ENCODE data around the gene ADGRD1.
A peak's percentile ranks its signal among the peaks of the same experiment; 100 is the strongest.

Gene ADGRD1

DNA sequence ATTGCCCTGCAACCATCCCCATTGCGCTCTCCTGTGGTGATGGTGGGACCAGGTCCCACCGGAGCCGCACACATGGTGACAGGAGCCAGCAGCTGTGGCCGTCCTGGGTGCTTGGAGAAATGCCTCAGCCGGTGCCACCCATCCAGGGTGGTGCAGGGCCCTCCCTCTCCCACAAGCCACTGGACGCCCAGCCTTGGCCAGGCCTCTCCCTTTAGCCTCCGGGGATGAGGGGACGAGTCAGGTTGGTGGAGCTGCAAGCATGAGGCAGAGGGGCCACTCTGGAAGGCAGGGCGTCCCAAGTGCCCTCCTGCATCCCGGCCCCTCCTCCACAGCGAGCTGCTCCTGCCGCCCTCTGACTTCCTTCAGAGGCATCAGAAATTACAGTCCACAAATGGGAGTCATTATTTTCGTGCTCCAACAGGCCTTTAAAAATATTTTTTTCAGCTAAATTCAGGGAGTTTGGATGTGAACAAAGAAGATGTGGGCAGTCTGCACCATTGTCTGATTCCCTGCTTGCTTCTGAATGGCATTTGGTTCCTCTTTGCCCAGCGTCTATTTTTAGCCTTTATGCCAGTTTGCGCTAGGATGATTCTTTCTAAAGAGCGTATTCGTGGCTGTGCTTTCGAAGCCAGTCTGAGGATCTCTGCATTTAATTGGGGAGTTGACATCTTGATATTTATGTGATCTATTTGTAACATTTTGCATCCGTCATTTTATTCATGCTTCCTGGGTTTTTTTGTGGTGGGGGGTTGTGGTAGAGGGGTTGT, 189.4 kb downstream of the ADGRD1 start:
- FAIRE-seq (no peak), DNase-seq (ENCODE audit: insufficient read length, low spot score) (no peak)
- no peak for TF ChIP-seq SPI1 (IDR thresholded peaks at IDR 0.05; ENCODE audit: low read depth, low read length)
- no peak for TF ChIP-seq POU2F2 (IDR thresholded peaks at IDR 0.05; ENCODE audit: low read depth, low read length)
- no peak for TF ChIP-seq POLR2A (IDR thresholded peaks at IDR 0.05; ENCODE audit: low read depth, low read length)
- no peak for TF ChIP-seq PAX5 (IDR thresholded peaks at IDR 0.05; ENCODE audit: insufficient read depth, low read length, severe bottlenecking)
- no peak for TF ChIP-seq TAF1 (IDR thresholded peaks at IDR 0.05; ENCODE audit: low read depth, low read length)
- no peak for TF ChIP-seq POLR2AphosphoS5 (IDR thresholded peaks at IDR 0.05; ENCODE audit: low read depth, low read length)

DNA sequence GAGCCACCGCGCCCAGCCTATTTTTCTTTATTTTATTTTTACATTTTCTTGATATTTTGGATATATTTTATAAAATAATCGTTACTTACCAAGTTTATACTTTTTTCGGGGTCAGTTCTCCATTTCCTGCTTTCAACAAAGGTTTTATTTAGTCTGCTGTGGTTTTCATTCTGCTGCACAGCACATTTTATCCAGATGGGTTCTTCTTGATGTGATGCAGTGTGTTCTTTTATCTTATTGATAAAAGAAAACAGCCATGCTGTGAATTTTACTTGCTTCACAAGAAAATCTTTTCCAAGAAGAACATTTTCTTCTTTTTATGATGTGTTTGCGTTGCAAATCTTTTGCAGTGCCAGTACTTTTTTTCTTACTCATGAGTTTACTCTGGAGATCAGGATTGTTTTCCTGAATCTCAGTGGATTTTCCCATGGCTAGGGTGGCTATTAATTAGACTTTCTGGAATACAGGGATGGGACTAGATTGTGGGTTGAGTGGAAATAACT, 192.5 kb downstream of the ADGRD1 start:
- no peak for TF ChIP-seq TAF1 (IDR thresholded peaks at IDR 0.05; ENCODE audit: low read depth, low read length)
- TF ChIP-seq PAX5 (IDR thresholded peaks at IDR 0.05; ENCODE audit: insufficient read depth, low read length, severe bottlenecking): no peak
- TF ChIP-seq POLR2AphosphoS5 (IDR thresholded peaks at IDR 0.05; ENCODE audit: low read depth, low read length): no peak
- no peak for TF ChIP-seq POLR2A (IDR thresholded peaks at IDR 0.05; ENCODE audit: low read depth, low read length)
- TF ChIP-seq SPI1 (IDR thresholded peaks at IDR 0.05; ENCODE audit: low read depth, low read length): no peak
- TF ChIP-seq POU2F2 (IDR thresholded peaks at IDR 0.05; ENCODE audit: low read depth, low read length): no peak
- no peak for DNase-seq (ENCODE audit: insufficient read length, low spot score)
- no peak for FAIRE-seq

DNA sequence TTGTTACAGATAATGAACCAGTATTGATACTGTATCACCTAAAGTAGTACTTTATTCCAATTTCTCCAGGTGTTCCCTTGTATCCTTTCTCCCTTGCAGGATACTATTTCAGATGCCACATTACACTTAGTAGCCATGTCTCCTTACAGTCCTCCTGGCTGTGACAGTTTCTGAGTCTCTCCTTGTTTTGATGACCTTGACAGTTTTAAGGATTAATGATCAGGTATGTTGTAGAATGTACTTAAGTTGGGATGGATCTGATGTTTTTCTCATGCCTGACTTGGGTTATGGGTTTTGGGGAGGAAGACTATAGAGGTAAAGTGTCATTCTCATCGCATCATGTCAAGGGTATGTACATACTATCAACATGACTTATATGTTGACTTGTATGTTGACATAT, 193.6 kb downstream of the ADGRD1 start:
- TF ChIP-seq POLR2A (IDR thresholded peaks at IDR 0.05; ENCODE audit: low read depth, low read length): no peak
- TF ChIP-seq TAF1 (IDR thresholded peaks at IDR 0.05; ENCODE audit: low read depth, low read length): no peak
- TF ChIP-seq POU2F2 (IDR thresholded peaks at IDR 0.05; ENCODE audit: low read depth, low read length): no peak
- no peak for TF ChIP-seq POLR2AphosphoS5 (IDR thresholded peaks at IDR 0.05; ENCODE audit: low read depth, low read length)
- TF ChIP-seq PAX5 (IDR thresholded peaks at IDR 0.05; ENCODE audit: insufficient read depth, low read length, severe bottlenecking): no peak
- no peak for TF ChIP-seq SPI1 (IDR thresholded peaks at IDR 0.05; ENCODE audit: low read depth, low read length)
- DNase-seq (ENCODE audit: insufficient read length, low spot score) (no peak), FAIRE-seq (peak; percentile 31)

- TF ChIP-seq SPI1 (IDR thresholded peaks at IDR 0.05; ENCODE audit: low read depth, low read length): peak; percentile 66
- TF ChIP-seq POU2F2 (IDR thresholded peaks at IDR 0.05; ENCODE audit: low read depth, low read length): no peak
- DNase-seq (ENCODE audit: insufficient read length, low spot score): no peak
These were observed 194.2 kb downstream of the ADGRD1 start for GRCh38 chr12:131147894-131148293.

GRCh38 chr12:131151558-131152345, 198.0 kb downstream of the ADGRD1 start:
- no peak for FAIRE-seq
- TF ChIP-seq PAX5 (IDR thresholded peaks at IDR 0.05; ENCODE audit: insufficient read depth, low read length, severe bottlenecking) (no peak), TAF1 (IDR thresholded peaks at IDR 0.05; ENCODE audit: low read depth, low read length) (no peak), POLR2AphosphoS5 (IDR thresholded peaks at IDR 0.05; ENCODE audit: low read depth, low read length) (no peak), POLR2A (IDR thresholded peaks at IDR 0.05; ENCODE audit: low read depth, low read length) (no peak), POU2F2 (IDR thresholded peaks at IDR 0.05; ENCODE audit: low read depth, low read length) (no peak), SPI1 (IDR thresholded peaks at IDR 0.05; ENCODE audit: low read depth, low read length) (no peak)
- no peak for DNase-seq (ENCODE audit: insufficient read length, low spot score)

More at GRCh38 chr12:131147894-131148293, 194.2 kb downstream of the ADGRD1 start:
- no peak for FAIRE-seq

DNA sequence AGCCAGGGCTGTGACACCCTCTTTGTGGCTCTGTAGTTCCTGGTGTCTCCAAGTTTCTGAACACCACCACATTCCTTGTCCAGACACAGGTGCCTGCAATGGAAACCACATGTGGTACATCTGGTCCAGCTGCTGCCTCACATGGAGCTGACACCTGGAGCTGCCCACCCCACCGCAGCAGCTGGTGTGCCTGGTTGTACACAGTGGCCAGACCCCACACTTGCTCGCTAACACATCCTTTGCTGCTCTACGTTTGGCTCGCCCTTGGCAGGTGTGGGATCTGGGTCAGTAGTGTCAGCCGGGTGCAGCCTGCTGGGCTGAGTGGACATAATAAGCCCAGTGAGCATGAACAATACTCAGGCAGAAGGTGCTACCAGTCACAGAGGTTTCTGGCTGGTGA, 198.9 kb downstream of the ADGRD1 start:
- TF ChIP-seq POLR2A (IDR thresholded peaks at IDR 0.05; ENCODE audit: low read depth, low read length) (no peak), PAX5 (IDR thresholded peaks at IDR 0.05; ENCODE audit: insufficient read depth, low read length, severe bottlenecking) (no peak), TAF1 (IDR thresholded peaks at IDR 0.05; ENCODE audit: low read depth, low read length) (no peak), SPI1 (IDR thresholded peaks at IDR 0.05; ENCODE audit: low read depth, low read length) (no peak), POLR2AphosphoS5 (IDR thresholded peaks at IDR 0.05; ENCODE audit: low read depth, low read length) (no peak), POU2F2 (IDR thresholded peaks at IDR 0.05; ENCODE audit: low read depth, low read length) (no peak)
- no peak for FAIRE-seq
- no peak for DNase-seq (ENCODE audit: insufficient read length, low spot score)

GRCh38 chr12:131153016-131153415, 199.3 kb downstream of the ADGRD1 start:
- TF ChIP-seq PAX5 (IDR thresholded peaks at IDR 0.05; ENCODE audit: insufficient read depth, low read length, severe bottlenecking): no peak
- TF ChIP-seq POU2F2 (IDR thresholded peaks at IDR 0.05; ENCODE audit: low read depth, low read length): no peak
- TF ChIP-seq POLR2A (IDR thresholded peaks at IDR 0.05; ENCODE audit: low read depth, low read length): no peak
- no peak for TF ChIP-seq SPI1 (IDR thresholded peaks at IDR 0.05; ENCODE audit: low read depth, low read length)
- no peak for TF ChIP-seq TAF1 (IDR thresholded peaks at IDR 0.05; ENCODE audit: low read depth, low read length)
- no peak for TF ChIP-seq POLR2AphosphoS5 (IDR thresholded peaks at IDR 0.05; ENCODE audit: low read depth, low read length)
- DNase-seq (ENCODE audit: insufficient read length, low spot score) (no peak), FAIRE-seq (no peak)

- DNase-seq (ENCODE audit: insufficient read length, low spot score): no peak
- TF ChIP-seq POU2F2 (IDR thresholded peaks at IDR 0.05; ENCODE audit: low read depth, low read length): no peak
- TF ChIP-seq TAF1 (IDR thresholded peaks at IDR 0.05; ENCODE audit: low read depth, low read length): no peak
- TF ChIP-seq SPI1 (IDR thresholded peaks at IDR 0.05; ENCODE audit: low read depth, low read length): no peak
- no peak for TF ChIP-seq POLR2A (IDR thresholded peaks at IDR 0.05; ENCODE audit: low read depth, low read length)
- TF ChIP-seq POLR2AphosphoS5 (IDR thresholded peaks at IDR 0.05; ENCODE audit: low read depth, low read length): no peak
- no peak for TF ChIP-seq PAX5 (IDR thresholded peaks at IDR 0.05; ENCODE audit: insufficient read depth, low read length, severe bottlenecking)
- no peak for FAIRE-seq
These were observed 200.2 kb downstream of the ADGRD1 start for GRCh38 chr12:131153956-131154355.

DNA sequence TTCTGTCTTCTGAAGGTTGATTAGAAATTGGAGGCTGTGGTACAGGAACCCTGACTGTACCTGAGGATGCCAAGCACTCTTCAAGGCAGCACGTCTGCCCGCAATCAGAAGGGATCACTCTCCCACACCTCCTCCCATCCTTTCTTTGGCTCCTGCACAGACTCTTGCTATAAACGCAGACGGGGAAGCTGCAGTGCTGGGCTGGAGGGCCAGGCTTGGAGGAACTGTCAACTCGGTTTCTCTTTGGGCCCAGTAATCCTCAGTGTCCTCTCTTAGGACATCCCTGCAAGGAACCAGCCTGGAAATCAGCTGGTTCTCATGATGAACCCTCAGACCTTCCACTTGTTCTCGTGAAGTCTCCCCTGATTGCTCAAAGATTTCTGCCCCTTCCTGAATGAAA, 201.4 kb downstream of the ADGRD1 start:
- FAIRE-seq (no peak), DNase-seq (ENCODE audit: insufficient read length, low spot score) (no peak)
- TF ChIP-seq POLR2A (IDR thresholded peaks at IDR 0.05; ENCODE audit: low read depth, low read length): no peak
- no peak for TF ChIP-seq SPI1 (IDR thresholded peaks at IDR 0.05; ENCODE audit: low read depth, low read length)
- TF ChIP-seq TAF1 (IDR thresholded peaks at IDR 0.05; ENCODE audit: low read depth, low read length): no peak
- no peak for TF ChIP-seq POLR2AphosphoS5 (IDR thresholded peaks at IDR 0.05; ENCODE audit: low read depth, low read length)
- TF ChIP-seq POU2F2 (IDR thresholded peaks at IDR 0.05; ENCODE audit: low read depth, low read length): no peak
- TF ChIP-seq PAX5 (IDR thresholded peaks at IDR 0.05; ENCODE audit: insufficient read depth, low read length, severe bottlenecking): no peak
